Fibroblast of skin of scalp (primary cell): ENCODE data around the gene SMIM14. TPM values are rescaled to one million over a fixed set of nuclear protein-coding genes. Genes with fewer than 3 reads are reported as not detected.
"Not testable (repeated sequence)": the region's sequence is repeated elsewhere in the genome, so short reads cannot be mapped to it uniquely, and the experiment has no call there.

Experiments used
- DNase-seq: peaks from one replicate; pipeline ENCODE4 v3.0.0-alpha.2; 2013
- polyA plus RNA-seq, 2 experiments: library from polyadenylated mRNA; unstranded; fragments of 120-200 nt; gene quantifications; one replicate each; pipeline ENCODE4 v1.2.1, GENCODE V29; 2013; ENCODE audit not compliant: insufficient read length in 2 of 2

SMIM14 gene
- 44.3 TPM for polyA plus RNA-seq (2013, experiment 1 of 2; ENCODE audit: insufficient read length)
- polyA plus RNA-seq (2013, experiment 2 of 2; ENCODE audit: insufficient read length): 53.4 TPM

GRCh38 chr4:39638354-39639239, at the start of gene SMIM14:
SMIM14 (minus strand) TSS chr4:39638865; CDS start chr4:39605145, 33,720 bp downstream.
- DNase-seq: peak; percentile 99

DNA sequence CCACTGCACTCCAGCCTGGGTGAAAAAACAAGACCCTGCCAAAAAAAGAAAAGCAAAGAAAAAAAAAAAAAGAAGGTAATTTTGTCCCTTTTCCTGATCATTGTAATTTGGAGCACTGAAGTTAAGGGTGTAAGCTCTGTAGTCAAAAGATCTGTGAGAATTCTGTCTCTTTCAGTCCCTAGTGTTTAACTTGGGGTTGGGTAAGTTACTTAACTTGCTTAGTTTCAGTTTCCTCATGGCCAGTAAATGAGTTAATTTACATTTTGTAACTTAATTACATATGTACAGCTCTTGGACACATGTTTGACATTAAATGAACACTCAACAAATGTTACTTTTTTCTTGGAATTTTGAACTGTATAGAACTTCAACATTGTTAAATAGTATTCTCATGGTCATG, 48.3 kb upstream of the SMIM14 start:
- no peak for DNase-seq

DNA sequence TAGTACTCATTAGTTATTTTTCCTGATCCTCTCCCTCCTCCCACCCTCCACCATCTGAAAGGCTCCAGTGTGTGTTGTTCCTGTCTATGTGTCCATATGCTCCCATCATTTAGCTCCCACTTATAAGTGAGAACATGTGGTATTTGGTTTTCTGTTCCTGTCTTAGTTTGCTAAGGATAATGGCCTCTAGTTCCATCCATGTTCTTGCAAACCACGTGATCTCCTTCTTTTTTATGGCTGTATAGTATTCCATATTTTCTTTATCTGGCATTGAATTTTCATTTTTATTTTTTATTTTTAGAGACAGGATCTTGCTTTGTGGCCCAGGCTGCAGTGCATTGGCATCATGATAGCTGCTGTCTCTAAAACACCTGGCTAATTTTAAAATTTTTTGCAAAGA, 47.3 kb upstream of the SMIM14 start:
- DNase-seq: no peak

DNA sequence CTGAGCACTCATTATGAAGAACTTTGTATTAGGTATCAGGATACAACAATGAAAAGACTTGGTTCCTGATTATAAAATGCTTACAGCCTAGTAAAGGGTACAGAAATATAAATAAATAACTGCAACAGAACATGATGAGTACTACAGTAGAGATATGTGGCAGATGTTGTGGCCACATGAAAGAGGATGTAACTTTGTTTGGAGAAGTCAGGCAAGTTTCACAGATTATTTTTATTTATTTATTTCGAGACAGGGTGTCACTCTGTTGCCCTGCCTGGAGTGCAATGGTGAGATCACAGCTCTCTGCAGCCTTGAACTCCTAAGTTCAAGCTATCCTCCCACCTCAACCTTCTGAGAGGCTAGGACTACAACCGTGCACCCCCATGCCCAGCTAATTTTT, 43.5 kb upstream of the SMIM14 start:
- no peak for DNase-seq

DNA sequence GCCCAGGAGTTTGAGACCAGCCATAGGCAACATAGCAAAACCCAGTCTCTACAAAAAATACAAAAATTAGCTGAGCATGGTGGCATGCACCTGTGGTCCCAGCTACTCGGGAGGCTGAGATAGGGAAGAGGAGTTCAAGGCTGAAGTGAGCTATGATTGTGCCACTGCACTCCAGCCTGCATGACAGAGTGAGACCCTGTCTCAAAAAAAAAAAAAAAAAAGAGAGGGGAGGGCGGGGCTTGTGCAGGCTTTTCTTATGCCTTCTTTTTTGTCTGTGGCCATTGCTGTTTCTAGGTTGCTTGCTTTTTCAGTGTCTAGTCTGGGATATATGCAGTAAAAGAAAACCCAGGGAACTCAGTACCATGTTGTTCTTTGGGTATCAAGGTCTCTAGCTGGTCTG, 42.3 kb upstream of the SMIM14 start:
- DNase-seq: not testable (repeated sequence)

- not testable (repeated sequence) for DNase-seq
Observed at GRCh38 chr4:39675681-39676080, 37.0 kb upstream of the SMIM14 start.

DNA sequence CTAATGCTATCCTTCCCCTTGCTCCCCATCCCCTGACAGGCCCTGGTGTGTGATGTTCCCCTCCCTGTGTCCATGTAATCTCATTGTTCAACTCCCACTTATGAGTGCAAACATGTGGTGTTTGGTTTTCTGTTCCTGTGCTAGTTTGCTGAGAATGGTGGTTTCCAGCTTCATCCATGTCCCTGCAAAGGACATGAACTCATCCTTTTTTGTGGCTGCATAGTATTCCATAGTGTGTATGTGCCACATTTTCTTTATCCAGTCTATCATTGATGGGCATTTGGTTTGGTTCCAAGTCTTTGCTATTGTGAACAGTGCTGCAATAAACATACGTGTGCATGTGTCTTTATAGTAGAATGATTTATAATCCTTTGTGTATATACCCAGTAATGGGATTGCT, 31.6 kb upstream of the SMIM14 start:
- not testable (repeated sequence) for DNase-seq

DNA sequence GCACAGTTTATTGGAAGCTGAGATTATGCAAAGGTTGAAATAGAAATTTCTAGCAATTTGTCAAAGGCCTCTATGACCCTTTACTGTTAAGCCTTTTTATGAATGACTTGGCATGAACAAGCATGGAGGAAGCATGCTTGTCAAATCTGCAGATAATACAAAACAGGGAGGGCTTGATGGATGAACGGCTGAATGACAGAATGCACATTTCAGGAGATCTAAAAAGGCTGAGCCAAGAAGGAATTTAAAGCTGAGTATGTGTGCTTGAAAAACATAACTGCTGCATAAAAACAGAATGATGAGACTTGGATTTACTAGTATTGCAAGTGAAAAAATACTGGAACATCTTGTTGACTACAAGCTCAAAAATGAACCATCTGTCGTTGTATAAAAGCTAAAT, 30.2 kb upstream of the SMIM14 start:
- DNase-seq: no peak

- no peak for DNase-seq
Observed at GRCh38 chr4:39667706-39668105, 29.0 kb upstream of the SMIM14 start.

GRCh38 chr4:39664828-39665731, 26.4 kb upstream of the SMIM14 start:
- DNase-seq: peak; percentile 13

GRCh38 chr4:39662683-39663082, 24.0 kb upstream of the SMIM14 start:
- no peak for DNase-seq

- no peak for DNase-seq
Observed at GRCh38 chr4:39660757-39661156, 22.1 kb upstream of the SMIM14 start.

- peak; percentile 49 for DNase-seq
Observed at GRCh38 chr4:39660045-39660444, 21.4 kb upstream of the SMIM14 start.

DNA sequence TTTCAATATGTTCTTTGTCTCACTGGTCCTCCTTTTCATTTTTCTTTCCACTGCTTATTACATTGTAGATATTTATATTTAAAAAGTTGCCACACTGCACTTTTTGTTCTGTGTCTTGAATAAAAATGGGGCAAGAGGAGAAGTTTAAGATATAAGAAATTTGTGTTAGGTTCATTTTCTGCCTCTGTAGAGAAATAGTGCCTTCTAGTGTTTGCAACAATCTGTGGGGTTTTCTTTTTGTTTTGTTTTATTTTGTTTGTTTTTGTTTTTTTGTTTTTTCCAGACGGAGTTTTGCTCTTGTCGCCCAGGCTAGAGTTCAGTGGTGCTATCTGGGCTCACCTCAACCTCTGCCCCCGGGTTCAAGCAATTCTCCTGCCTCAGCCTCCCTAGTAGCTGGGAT, 20.1 kb upstream of the SMIM14 start:
- DNase-seq: no peak

- no peak for DNase-seq
Observed at GRCh38 chr4:39657465-39657864, 18.8 kb upstream of the SMIM14 start.

GRCh38 chr4:39656638-39657037, 18.0 kb upstream of the SMIM14 start:
- not testable (repeated sequence) for DNase-seq

DNA sequence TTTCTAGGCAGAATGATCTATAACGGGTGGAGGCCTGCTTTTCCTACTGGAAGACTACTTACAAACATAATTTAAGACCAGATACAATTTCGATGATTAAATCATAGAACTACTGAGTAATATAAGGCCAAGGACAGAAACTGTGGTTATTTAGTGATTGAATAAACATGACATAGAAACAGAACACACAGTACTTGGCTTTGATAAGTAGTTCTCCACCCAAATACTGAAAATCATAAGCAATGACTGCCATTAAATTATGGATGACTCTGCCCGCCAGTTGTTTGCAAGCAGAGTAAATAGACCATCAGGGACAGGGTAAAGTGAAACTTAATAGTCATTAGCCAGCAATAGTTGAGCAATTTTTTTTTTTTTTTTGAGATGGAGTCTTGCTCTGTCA, 17.2 kb upstream of the SMIM14 start:
- no peak for DNase-seq

DNA sequence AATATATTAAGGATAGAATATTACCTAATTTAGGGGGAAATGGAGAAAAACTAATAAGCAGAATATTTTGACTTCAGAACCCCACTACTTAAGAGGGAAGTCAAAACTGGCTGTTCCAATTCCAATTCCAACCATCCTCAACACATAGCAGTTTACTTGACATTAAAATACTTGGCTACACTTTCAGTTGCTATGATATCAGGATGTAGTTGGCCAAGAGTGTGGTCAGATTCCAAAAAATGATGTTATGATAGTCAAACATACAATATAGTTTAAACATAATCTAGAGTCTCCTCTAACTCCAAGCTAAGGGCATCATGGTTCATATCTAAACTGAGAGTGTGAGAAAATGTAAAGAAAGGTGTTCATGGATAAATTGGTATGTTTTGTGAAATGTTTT, 16.5 kb upstream of the SMIM14 start:
- no peak for DNase-seq

GRCh38 chr4:39651586-39651985, 12.9 kb upstream of the SMIM14 start:
- not testable (repeated sequence) for DNase-seq

- no peak for DNase-seq
Observed at GRCh38 chr4:39649639-39650265, 11.1 kb upstream of the SMIM14 start.

DNA sequence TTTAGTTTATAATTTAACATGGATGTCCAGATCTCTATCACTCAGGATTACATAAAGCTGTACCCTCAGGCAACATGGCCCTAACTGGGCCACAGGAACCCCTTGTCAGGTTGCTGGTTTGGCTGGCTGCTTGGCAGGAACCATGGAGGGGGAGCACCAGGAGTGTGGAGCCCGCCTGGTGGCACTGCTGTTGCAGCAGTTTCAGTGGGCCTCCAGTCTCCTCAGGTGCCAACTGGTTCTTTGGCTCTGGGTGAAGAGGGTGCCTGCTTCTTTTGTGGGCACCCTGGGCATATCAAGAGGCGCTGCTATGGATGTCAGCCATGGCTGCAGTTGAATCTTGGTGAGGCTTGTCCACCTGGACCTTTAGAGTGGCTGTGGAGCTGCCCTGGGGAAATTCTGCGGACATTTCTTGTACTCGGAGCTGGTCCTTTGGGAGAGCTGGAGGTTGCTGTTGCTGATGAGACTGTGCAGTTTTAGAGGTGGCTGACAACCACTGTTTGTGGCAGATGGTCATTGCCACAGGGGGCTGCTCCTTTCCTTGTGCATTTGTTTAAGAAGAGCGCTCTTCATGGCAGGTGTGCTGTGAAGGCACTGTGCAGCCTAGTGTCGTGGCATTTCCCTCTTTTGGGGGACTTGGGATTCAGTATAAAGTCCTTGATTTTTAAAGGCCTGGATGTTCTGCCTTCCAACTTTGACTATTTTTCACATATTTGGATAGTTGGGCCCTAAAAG, 10.3 kb upstream of the SMIM14 start:
- DNase-seq: no peak

DNA sequence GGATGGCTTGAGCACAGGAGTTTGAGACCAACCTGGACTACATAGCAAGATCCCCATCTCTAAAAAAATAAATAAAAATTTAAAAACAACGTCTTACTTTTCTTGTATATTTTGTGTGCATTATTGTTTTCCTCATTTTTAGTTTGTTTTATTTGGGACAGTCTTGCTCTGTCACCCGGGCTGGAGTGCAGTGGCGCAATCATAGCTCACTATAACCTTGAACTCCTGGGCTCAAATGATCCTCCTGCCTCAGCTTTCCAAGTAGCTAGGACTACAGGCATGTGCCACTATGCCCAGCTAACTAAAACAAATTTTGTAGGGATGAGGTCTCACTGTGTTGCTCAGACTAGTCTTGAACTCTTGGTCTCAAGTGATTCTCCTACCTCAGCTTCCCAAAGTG, 9.5 kb upstream of the SMIM14 start:
- DNase-seq: no peak
